Osteoblast (primary cell): ENCODE measurements around the gene TMPRSS7. TPM values are rescaled to one million over a fixed set of nuclear protein-coding genes. Genes with fewer than 3 reads are reported as not detected.

Experiments
- DNase-seq: peaks from one replicate; pipeline ENCODE4 v3.0.0; 2011; ENCODE audit warnings: low spot score, mixed read lengths; ENCODE audit not compliant: insufficient read length; ENCODE audit errors: missing footprints
- H2AFZ ChIP-seq: 2 replicates; pipeline ENCODE4 v1.6.0; 2011; ENCODE audit warnings: mild to moderate bottlenecking, low read length
- H3K27ac ChIP-seq: 2 replicates; pipeline ENCODE4 v1.5.1; 2011; ENCODE audit warnings: mild to moderate bottlenecking, low read depth, low read length, moderate library complexity
- H3K27me3 ChIP-seq: 2 replicates; pipeline ENCODE4 v1.6.0; 2012; ENCODE audit warnings: mild to moderate bottlenecking, control low read depth, inconsistent platforms, low read length, moderate library complexity; ENCODE audit not compliant: insufficient read depth
- H3K36me3 ChIP-seq: 2 replicates; pipeline ENCODE4 v1.5.1; 2011; ENCODE audit warnings: mild to moderate bottlenecking, low read length, control low read depth, moderate library complexity; ENCODE audit not compliant: insufficient read depth
- H3K4me1 ChIP-seq: 2 replicates; pipeline ENCODE4 v1.5.1; 2011; ENCODE audit warnings: mild to moderate bottlenecking, low read length, control low read depth, moderate library complexity; ENCODE audit not compliant: insufficient read depth
- H3K4me2 ChIP-seq: 2 replicates; pipeline ENCODE4 v1.6.0; 2011; ENCODE audit warnings: mild to moderate bottlenecking, low read length; ENCODE audit not compliant: insufficient read depth
- H3K4me3 ChIP-seq: fragments of 200-600 bp; sonication (generic); 3 replicates; pipeline ENCODE4 v1.5.1; 2012; ENCODE audit warnings: mild to moderate bottlenecking, low read length, inconsistent platforms; ENCODE audit not compliant: insufficient read depth
- H3K79me2 ChIP-seq: 2 replicates; pipeline ENCODE4 v1.6.0; 2012; ENCODE audit warnings: mild to moderate bottlenecking, low read length, control low read depth, inconsistent platforms; ENCODE audit not compliant: insufficient read depth
- H3K9me3 ChIP-seq: 2 replicates; pipeline ENCODE4 v1.5.1; 2011; ENCODE audit warnings: low read depth, low read length, control low read depth
- H4K20me1 ChIP-seq: 2 replicates; pipeline ENCODE4 v1.6.0; 2012; ENCODE audit warnings: mild to moderate bottlenecking, low read length, control low read depth; ENCODE audit not compliant: insufficient read depth
- total RNA-seq: library from RNA; depleted of rRNA; stranded (reverse); fragments of >200 nt; gene quantifications from 2 replicates; pipeline ENCODE4 v1.2.3, GENCODE V29; 2012
- TF ChIP-seq, protein P1 (sequence below): IDR thresholded peaks from 2 replicates; pipeline ENCODE4 v1.5.1; 2011; ENCODE audit warnings: mild to moderate bottlenecking, low read depth, low read length, moderate library complexity; ENCODE audit errors: extremely low read depth

Gene TMPRSS7
- total RNA-seq, 1 donor, result not detected

- H4K20me1 ChIP-seq, result no peaks in the 10 kb centered on the region
- H3K36me3 ChIP-seq, result no peaks in the 10 kb centered on the region
- no peak for DNase-seq
- peaks cover 21% of the 10 kb centered on the region for H3K4me1 ChIP-seq
- TF ChIP-seq, protein P1, sequence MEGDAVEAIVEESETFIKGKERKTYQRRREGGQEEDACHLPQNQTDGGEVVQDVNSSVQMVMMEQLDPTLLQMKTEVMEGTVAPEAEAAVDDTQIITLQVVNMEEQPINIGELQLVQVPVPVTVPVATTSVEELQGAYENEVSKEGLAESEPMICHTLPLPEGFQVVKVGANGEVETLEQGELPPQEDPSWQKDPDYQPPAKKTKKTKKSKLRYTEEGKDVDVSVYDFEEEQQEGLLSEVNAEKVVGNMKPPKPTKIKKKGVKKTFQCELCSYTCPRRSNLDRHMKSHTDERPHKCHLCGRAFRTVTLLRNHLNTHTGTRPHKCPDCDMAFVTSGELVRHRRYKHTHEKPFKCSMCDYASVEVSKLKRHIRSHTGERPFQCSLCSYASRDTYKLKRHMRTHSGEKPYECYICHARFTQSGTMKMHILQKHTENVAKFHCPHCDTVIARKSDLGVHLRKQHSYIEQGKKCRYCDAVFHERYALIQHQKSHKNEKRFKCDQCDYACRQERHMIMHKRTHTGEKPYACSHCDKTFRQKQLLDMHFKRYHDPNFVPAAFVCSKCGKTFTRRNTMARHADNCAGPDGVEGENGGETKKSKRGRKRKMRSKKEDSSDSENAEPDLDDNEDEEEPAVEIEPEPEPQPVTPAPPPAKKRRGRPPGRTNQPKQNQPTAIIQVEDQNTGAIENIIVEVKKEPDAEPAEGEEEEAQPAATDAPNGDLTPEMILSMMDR, result no peak
- H3K79me2 ChIP-seq, result no peaks in the 10 kb centered on the region
- H3K4me2 ChIP-seq, result no peak overlapping the region
- no peaks in the 10 kb centered on the region for H3K9me3 ChIP-seq
- H3K4me3 ChIP-seq, result no peak overlapping the region
- no peak overlapping the region for H3K27ac ChIP-seq
- H2AFZ ChIP-seq, result peak overlapping the region; percentile 75
- no peaks in the 10 kb centered on the region for H3K27me3 ChIP-seq
These were observed 22.1 kb upstream of the TMPRSS7 start for GRCh38 chr3:112012205-112012992.

DNA sequence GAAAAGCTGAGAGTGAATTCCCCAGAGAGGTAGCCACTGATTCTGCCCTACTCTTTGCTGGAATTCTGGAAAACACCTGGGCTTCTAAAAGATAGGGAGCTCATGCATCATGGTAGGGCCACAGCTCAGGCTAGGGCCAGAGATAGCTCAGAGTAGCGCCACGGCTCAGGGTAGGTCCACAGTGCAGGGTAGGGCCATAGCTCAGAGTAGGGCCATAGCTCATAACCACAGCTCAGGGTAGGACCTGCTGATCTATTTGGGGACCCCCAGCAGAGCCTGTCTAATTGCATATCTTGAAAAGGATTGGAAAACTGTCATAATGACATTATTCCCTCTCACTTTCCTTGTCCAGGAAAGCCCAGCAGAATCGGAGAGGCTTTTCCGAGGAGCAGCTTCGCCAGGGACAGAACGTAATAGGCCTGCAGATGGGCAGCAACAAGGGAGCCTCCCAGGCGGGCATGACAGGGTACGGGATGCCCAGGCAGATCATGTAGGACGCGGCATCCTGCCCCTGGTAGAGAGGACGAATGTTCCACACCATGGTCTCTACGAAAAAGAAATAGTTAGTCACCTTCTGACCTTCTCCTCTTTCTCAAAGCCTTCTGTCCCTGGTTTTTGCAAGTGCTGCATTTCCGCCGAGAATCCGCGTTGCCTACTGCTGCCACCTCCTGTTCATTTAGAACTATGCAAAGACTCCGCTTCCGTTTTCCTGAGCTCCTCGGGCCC, 21.3 kb upstream of the TMPRSS7 start:
- peak overlapping the region; percentile 63 for H3K4me2 ChIP-seq
- TF ChIP-seq, protein P1, result peak; percentile 80
- H2AFZ ChIP-seq, result peak overlapping the region; percentile 75
- DNase-seq, result peak; percentile 86
- no peak overlapping the region for H3K27ac ChIP-seq
- H3K27me3 ChIP-seq, result no peaks in the 10 kb centered on the region
- no peaks in the 10 kb centered on the region for H3K36me3 ChIP-seq
- no peaks in the 10 kb centered on the region for H3K9me3 ChIP-seq
- no peaks in the 10 kb centered on the region for H3K79me2 ChIP-seq
- no peak overlapping the region for H3K4me3 ChIP-seq
- H3K4me1 ChIP-seq, result peaks cover 13% of the 10 kb centered on the region
- H4K20me1 ChIP-seq, result no peaks in the 10 kb centered on the region

DNA sequence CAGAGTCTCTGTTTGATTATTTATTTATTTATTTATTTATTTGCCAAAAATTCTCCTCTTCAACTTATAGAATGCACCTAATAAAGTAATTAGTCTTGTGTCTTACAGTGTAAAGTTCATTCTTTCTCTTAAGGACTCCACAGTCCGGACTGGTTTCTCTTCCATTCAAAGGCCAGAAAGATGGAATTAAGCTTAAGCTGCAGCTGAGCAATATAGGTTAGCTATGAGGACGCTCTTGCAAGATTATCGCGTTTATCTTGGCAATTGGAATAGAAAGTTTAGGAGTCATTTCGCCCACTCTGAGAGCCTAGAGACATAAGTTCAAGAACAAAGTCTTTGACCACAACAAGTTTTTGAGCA, 20.8 kb upstream of the TMPRSS7 start:
- H3K27ac ChIP-seq, result no peak overlapping the region
- TF ChIP-seq, protein P1, result no peak
- H3K4me3 ChIP-seq, result no peak overlapping the region
- no peaks in the 10 kb centered on the region for H4K20me1 ChIP-seq
- H3K9me3 ChIP-seq, result no peaks in the 10 kb centered on the region
- peaks cover 10% of the 10 kb centered on the region for H3K4me1 ChIP-seq
- H3K4me2 ChIP-seq, result peak overlapping the region; percentile 63
- H3K36me3 ChIP-seq, result no peaks in the 10 kb centered on the region
- no peaks in the 10 kb centered on the region for H3K79me2 ChIP-seq
- no peak for DNase-seq
- H3K27me3 ChIP-seq, result no peaks in the 10 kb centered on the region
- H2AFZ ChIP-seq, result peak overlapping the region; percentile 60

GRCh38 chr3:112017091-112017490, 17.4 kb upstream of the TMPRSS7 start:
- H3K79me2 ChIP-seq, result no peaks in the 10 kb centered on the region
- no peak overlapping the region for H3K4me2 ChIP-seq
- H3K4me3 ChIP-seq, result no peak overlapping the region
- H3K36me3 ChIP-seq, result no peaks in the 10 kb centered on the region
- TF ChIP-seq, protein P1, result no peak
- H2AFZ ChIP-seq, result no peak overlapping the region
- no peaks in the 10 kb centered on the region for H3K9me3 ChIP-seq
- H3K27me3 ChIP-seq, result no peaks in the 10 kb centered on the region
- H3K27ac ChIP-seq, result no peak overlapping the region
- no peaks in the 10 kb centered on the region for H4K20me1 ChIP-seq
- H3K4me1 ChIP-seq, result peaks cover 10% of the 10 kb centered on the region
- no peak for DNase-seq
